Fibroblast of mammary gland (primary cell): Measurements from ENCODE around the gene JAKMIP1.

ENCODE experiments used
- DNase-seq: peaks from one replicate; pipeline ENCODE4 v3.0.0-alpha.2; 2010; ENCODE audit warnings: low read depth
- H3K4me3 ChIP-seq: 2 replicates; pipeline ENCODE4 v1.5.1; 2011; ENCODE audit warnings: low read depth, mild to moderate bottlenecking, low read length, moderate library complexity; ENCODE audit not compliant: control insufficient read depth
- CTCF ChIP-seq: conservative IDR thresholded peaks from 2 replicates; pipeline ENCODE4 v1.5.1; 2011; ENCODE audit warnings: low read depth, low read length, inconsistent platforms; ENCODE audit not compliant: control insufficient read depth, insufficient read depth

The JAKMIP1 gene

DNA sequence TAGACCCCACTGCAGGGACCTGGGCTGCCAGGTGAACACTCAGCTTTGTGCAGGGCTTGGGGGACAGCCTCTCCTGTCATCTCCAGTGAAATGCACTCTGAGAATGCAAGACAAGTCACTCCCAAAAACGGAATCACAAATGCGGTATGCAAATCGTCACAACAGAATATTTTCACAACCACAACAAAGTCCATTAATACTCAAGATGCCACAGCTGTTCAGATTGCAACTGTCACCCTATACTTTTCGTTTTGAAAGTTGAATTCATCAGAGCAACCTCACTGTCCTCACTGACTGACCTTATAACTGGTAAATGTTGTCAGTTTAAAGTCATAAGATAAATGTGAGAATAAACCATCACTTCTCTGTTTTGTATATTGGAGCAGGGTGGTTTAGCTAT, 16.6 kb downstream of the JAKMIP1 start:
- TF ChIP-seq CTCF: no peak
- no peak for DNase-seq
- H3K4me3 ChIP-seq: no peak overlapping the region

DNA sequence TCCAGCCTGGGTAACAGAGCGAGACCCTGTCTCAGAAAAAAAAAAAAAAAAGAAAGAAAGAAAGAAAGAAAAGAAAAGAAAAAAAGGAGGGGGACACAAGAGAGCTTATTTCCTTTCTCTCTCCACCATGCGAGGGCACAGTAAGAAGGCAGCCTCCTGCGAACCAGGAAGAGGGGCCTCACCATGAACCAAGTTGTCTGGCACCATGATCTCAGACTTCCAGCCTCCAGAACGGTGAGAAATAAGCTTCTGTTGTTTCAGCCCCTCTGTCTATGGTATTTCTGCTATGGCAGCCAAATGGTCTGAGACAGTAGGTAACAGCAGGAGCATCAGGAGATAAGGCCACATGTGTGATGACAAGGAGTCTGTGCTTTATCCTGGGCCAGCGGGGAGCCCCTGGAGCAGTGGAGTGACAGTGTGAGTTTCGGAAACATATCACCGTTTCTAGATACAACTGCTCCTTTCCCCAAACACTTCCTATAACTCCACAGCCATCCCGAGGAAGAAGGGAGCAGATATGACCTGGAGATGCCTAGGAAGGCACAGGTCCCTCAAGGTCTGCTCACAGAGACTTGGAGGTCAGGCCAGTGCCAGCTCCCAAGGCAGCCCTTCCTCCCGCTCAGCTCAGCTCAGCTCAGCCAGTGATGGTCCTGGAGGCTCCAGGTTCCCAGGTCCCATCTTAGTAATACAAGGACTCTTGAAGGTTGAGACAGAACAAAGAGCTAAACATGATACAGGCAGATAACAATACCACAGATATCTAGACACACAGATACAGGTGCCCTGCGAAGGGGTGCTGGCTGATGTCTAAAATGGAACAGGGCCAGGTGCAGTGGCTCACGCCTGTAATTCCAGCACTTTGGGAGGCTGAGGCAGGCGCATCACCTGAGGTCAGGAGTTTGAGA, 17.7 kb downstream of the JAKMIP1 start:
- no peak overlapping the region for H3K4me3 ChIP-seq
- no peak for TF ChIP-seq CTCF
- DNase-seq: no peak

DNA sequence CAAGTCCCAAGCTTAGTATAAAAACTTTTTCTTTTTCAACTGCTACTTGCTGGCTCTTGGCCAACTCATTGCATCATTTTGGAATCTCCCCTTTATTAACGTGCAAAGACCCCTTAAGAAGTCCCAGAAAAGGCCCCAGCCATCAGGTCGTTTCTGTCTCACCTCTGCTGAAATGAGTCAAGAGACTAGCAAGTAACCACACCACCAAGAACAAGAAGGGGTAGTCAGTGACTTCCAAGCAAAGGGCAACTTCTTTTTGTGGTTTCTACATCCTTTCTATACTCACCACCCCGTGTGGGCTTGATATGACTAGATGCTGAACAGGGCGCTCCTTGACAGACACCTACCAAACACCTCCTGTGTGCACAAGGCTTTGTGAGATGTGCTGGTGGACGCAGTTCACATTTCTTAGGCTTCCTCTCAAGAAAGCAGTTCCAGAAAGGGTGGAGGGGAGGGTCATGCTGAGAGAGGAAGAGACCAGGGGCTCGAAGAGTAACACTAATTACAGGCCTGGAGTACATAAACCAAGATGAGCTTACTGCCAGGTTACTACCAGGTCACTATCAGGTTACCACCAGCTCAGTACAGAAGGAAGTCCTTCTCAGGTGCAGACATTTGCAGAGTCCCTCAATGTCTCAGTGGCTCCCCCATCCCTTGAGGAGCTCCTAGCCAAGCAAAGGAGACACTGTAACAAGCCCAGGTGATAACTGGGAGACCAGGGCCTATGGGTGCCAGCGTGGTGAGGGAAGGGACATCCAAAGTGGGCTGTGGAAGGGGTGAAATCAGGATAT, 19.3 kb downstream of the JAKMIP1 start:
- TF ChIP-seq CTCF: no peak
- no peak overlapping the region for H3K4me3 ChIP-seq
- DNase-seq: no peak

GRCh38 chr4:6179362-6179761, 21.0 kb downstream of the JAKMIP1 start:
- no peak overlapping the region for H3K4me3 ChIP-seq

GRCh38 chr4:6178757-6179156, 21.6 kb downstream of the JAKMIP1 start:
- DNase-seq: no peak
- H3K4me3 ChIP-seq: no peak overlapping the region
- TF ChIP-seq CTCF: no peak

More at GRCh38 chr4:6179362-6179761, 21.0 kb downstream of the JAKMIP1 start:
- no peak for TF ChIP-seq CTCF
- no peak for DNase-seq

DNA sequence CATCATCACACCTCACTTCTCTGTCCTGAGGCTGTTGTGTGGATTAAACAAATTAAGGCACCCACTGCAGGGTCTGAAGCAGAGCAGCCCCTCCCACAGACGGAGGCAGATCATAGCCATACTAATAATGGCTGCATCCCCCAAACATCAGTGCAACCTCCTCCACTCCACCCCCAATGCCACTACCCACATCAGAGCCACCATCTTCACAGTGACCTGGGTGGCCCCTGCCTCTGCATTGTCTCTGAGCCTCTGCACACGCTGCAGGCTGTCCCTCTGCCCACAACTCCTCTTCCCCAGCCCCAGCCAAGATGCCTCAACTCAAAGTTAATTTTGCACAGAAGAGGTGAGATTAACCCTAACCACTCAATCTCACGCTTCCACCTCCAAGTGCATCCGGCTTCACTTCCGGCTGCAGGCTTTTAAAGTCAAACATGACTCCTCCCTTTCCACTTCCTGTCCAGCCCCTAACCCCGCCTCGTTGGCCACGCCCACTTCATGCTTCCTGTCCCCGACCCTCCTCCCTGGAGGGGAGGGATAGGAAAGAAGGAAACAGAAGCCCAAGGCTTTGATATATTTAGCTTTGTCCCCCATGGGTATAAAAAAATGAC, 22.7 kb downstream of the JAKMIP1 start:
- no peak for DNase-seq
- no peak overlapping the region for H3K4me3 ChIP-seq
- TF ChIP-seq CTCF: no peak
